HepG2 (cell line): Measurements from ENCODE around the gene FBXL4. TPM values are rescaled to one million over a fixed set of nuclear protein-coding genes. Genes with fewer than 3 reads are reported as not detected.

Experiments
- ATAC-seq: fragments of 200-7000 bp; cut with Tn5 transposase; 3 replicates; pipeline ENCODE4 v1.9.1; 2020; ENCODE audit warnings: mild to moderate bottlenecking, moderate library complexity
- Bru-seq: library from RNA; stranded (reverse); fragments of 400-500 nt; gene quantifications from one replicate; lab custom pipeline; 2021; lab: Mats Ljungman, UMichigan
- BruChase-seq, 2 experiments: library from RNA; stranded (reverse); fragments of 400-500 nt; gene quantifications; one replicate each; lab custom pipeline; 2021; lab: Mats Ljungman, UMichigan
- BruUV-seq: library from RNA; stranded (reverse); fragments of 400-500 nt; replicated peaks from 2 replicates; lab custom pipeline; 2021; lab: Mats Ljungman, UMichigan
- CTCF ChIA-PET: fragments of 300-600 bp; formaldehyde crosslinking; extraction: SDS; loops from one replicate; lab custom pipeline; 2021; ENCODE audit warnings: low total read pairs, inconsistent platforms, low intra/inter-chr PET ratio; lab: Yijun Ruan, JAX
- POLR2A ChIA-PET: fragments of 350-600 bp; sonication (Branson Sonifier 250); formaldehyde crosslinking; loops from one replicate; lab custom pipeline; 2020; ENCODE audit warnings: antibody characterized with exemption, inconsistent platforms; lab: Yijun Ruan, JAX
- DNase-seq: peaks from one replicate; pipeline ENCODE4 v3.0.0-alpha.2; 2015; ENCODE audit warnings: low spot score
- FAIRE-seq: peaks from 3 replicates; lab custom pipeline; 2011; peaks lifted over from hg19 to GRCh38; lab: Jason Lieb, UNC
- H2AFZ ChIP-seq: one replicate; pipeline ENCODE4 v1.6.1; 2011; ENCODE audit warnings: low read length, inconsistent platforms
- H3K27ac ChIP-seq: fragments of 300-600 bp; 3 replicates; pipeline ENCODE4 v1.8.0; 2011; ENCODE audit warnings: mixed run types, mild to moderate bottlenecking, mixed read lengths, low read length, inconsistent platforms; ENCODE audit not compliant: insufficient read depth; ENCODE audit errors: extremely low read length
- H3K27me3 ChIP-seq, 2 experiments: fragments of 200-600 bp in 1 of 2; 2 replicates in 1 of 2; 3 replicates in 1 of 2; pipeline versions ENCODE4 v1.6.0 to v1.8.0; 2011; ENCODE audit warnings: low read length in 2 of 2, mild to moderate bottlenecking in 2 of 2, moderate library complexity in 2 of 2, inconsistent platforms in 1 of 2; ENCODE audit not compliant: insufficient read depth in 2 of 2, control insufficient read depth in 1 of 2
- H3K36me3 ChIP-seq, 2 experiments: fragments of 200-600 bp in 1 of 2; replicated peaks in 1 of 2; 2 replicates in 1 of 2; 3 replicates in 1 of 2; pipeline versions ENCODE4 v1.5.1 to v1.8.0; 2011; ENCODE audit warnings: low read length in 2 of 2, inconsistent platforms in 1 of 2; ENCODE audit not compliant: insufficient read depth in 2 of 2, control insufficient read depth in 1 of 2
- H3K4me1 ChIP-seq: 2 replicates; pipeline ENCODE4 v1.5.1; 2012; ENCODE audit warnings: low read length, inconsistent platforms; ENCODE audit not compliant: insufficient read depth
- H3K4me2 ChIP-seq: 2 replicates; pipeline ENCODE4 v1.6.0; 2011; ENCODE audit warnings: low read depth, low read length, inconsistent platforms
- H3K4me3 ChIP-seq, 3 experiments: fragments of 200-600 bp in 1 of 3; sonication (generic), shearing (Covaris generic) in 1 of 3; replicated peaks in 1 of 3; 2 replicates each; pipeline ENCODE4 v1.5.1; 2011 to 2016; ENCODE audit warnings: low read length in 3 of 3, inconsistent platforms in 2 of 3, low read depth in 2 of 3, mild to moderate bottlenecking in 2 of 3, control low read depth in 1 of 3, mixed read lengths in 1 of 3; ENCODE audit not compliant: insufficient read depth in 1 of 3
- H3K79me2 ChIP-seq: one replicate; pipeline ENCODE4 v1.6.1; 2011; ENCODE audit warnings: low read length, inconsistent platforms; ENCODE audit not compliant: insufficient read depth
- H3K9ac ChIP-seq: 2 replicates; pipeline ENCODE4 v1.6.0; 2011; ENCODE audit warnings: mild to moderate bottlenecking, low read depth, low read length, inconsistent platforms; ENCODE audit not compliant: insufficient read depth
- H3K9me3 ChIP-seq: 2 replicates; pipeline ENCODE4 v1.5.1; 2012; ENCODE audit warnings: mild to moderate bottlenecking, low read length
- H4K20me1 ChIP-seq: 2 replicates; pipeline ENCODE4 v1.6.0; 2011; ENCODE audit warnings: inconsistent platforms, mild to moderate bottlenecking, low read length, moderate library complexity; ENCODE audit not compliant: insufficient read depth
- E2F1 ChIP-seq: sonication (generic); formaldehyde crosslinking; IDR thresholded peaks from 2 replicates; pipeline ENCODE4 v1.5.0; 2020; ENCODE audit warnings: missing genetic modification reagents
- FOXA1 ChIP-seq, 2 experiments: fragments of 450-650 bp in 1 of 2; sonication (generic) in 1 of 2; formaldehyde crosslinking in 1 of 2; IDR thresholded peaks; 2 replicates each; pipeline versions ENCODE4 v1.4.0 to v1.6.1; 2016 to 2020; ENCODE audit warnings: missing genetic modification reagents in 1 of 2
- FOXK2 ChIP-seq: fragments of 450-650 bp; IDR thresholded peaks from 2 replicates; pipeline ENCODE4 v1.6.1; 2016
- HDAC2 ChIP-seq: sonication (generic); formaldehyde crosslinking; IDR thresholded peaks from 2 replicates; pipeline ENCODE4 v1.4.0; 2020; ENCODE audit warnings: missing genetic modification reagents
- MXD4 ChIP-seq: IDR thresholded peaks from 2 replicates; pipeline ENCODE4 v1.6.1; 2016; ENCODE audit warnings: mild to moderate bottlenecking, missing biosample characterization, missing genetic modification reagents
- PHF8 ChIP-seq: sonication (generic); formaldehyde crosslinking; IDR thresholded peaks from 2 replicates; pipeline ENCODE4 v1.5.0; 2020; ENCODE audit warnings: missing genetic modification reagents
- REXO4 ChIP-seq: sonication (generic); formaldehyde crosslinking; IDR thresholded peaks from 2 replicates; pipeline ENCODE4 v1.8.0; 2022; ENCODE audit warnings: missing genetic modification reagents, mild to moderate bottlenecking, borderline replicate concordance
- SNAI1 ChIP-seq: sonication (generic); formaldehyde crosslinking; IDR thresholded peaks from 2 replicates; pipeline ENCODE4 v1.5.0; 2020; ENCODE audit warnings: mild to moderate bottlenecking, missing genetic modification reagents, borderline replicate concordance
- ZBTB7A ChIP-seq: sonication (generic); formaldehyde crosslinking; IDR thresholded peaks from 2 replicates; pipeline ENCODE4 v1.8.0; 2022; ENCODE audit warnings: mild to moderate bottlenecking, missing genetic modification reagents
- ZFYVE20 ChIP-seq: sonication (generic); formaldehyde crosslinking; IDR thresholded peaks from 2 replicates; pipeline ENCODE4 v1.8.0; 2023; ENCODE audit warnings: low read depth, mild to moderate bottlenecking, moderate library complexity, missing genetic modification reagents, borderline replicate concordance
- ZNF496 ChIP-seq: sonication (generic); formaldehyde crosslinking; IDR thresholded peaks from 2 replicates; pipeline ENCODE4 v1.8.1; 2023; ENCODE audit warnings: mild to moderate bottlenecking, moderate library complexity, missing genetic modification reagents; ENCODE audit not compliant: insufficient replicate concordance
- ZNF580 ChIP-seq: IDR thresholded peaks from 2 replicates; pipeline ENCODE4 v1.6.1; 2016; ENCODE audit warnings: low read depth, borderline replicate concordance
- ZNF615 ChIP-seq: sonication (generic); formaldehyde crosslinking; IDR thresholded peaks from 2 replicates; pipeline ENCODE4 v1.5.0; 2020; ENCODE audit warnings: mild to moderate bottlenecking, missing genetic modification reagents, borderline replicate concordance
- ZNF746 ChIP-seq: sonication (generic); formaldehyde crosslinking; IDR thresholded peaks from 2 replicates; pipeline ENCODE4 v1.8.0; 2022; ENCODE audit warnings: mild to moderate bottlenecking, missing genetic modification reagents
- ZNF766 ChIP-seq: sonication (generic); formaldehyde crosslinking; IDR thresholded peaks from 2 replicates; pipeline ENCODE4 v1.5.0; 2020; ENCODE audit warnings: missing genetic modification reagents, borderline replicate concordance
- WGBS: methylation state at CpG from one replicate; pipeline ENCODE4 v1.1.6; 2017; ENCODE audit warnings: low lambda C conversion rate; 5-methylcytosine and 5-hydroxymethylcytosine counted together
- in situ Hi-C: cut with HindIII; loops from 2 replicates; pipeline ENCODE4 v1.10.0; 2017; ENCODE audit warnings: low pct_unique_long_range_greater_than_20kb; ENCODE audit not compliant: extremely low pct_ligation_motif_present
- intact Hi-C: fragments of 100-400 bp; cut with micrococcal nuclease; formaldehyde crosslinking; loops from one replicate; pipeline ENCODE4 v1.10.0; 2022; ENCODE audit not compliant: unreplicated experiment
- long read RNA-seq, 2 experiments: library from RNA in 1 of 2; library from polyadenylated mRNA in 1 of 2; stranded (forward) in 1 of 2; unstranded in 1 of 2; transcript quantifications; one replicate each; pipeline ENCODE4 v2.0.0, GENCODE V29; 2019 to 2022
- polyA minus RNA-seq, 3 experiments: library from RNA; depleted of rRNA, polyadenylated mRNA; stranded (reverse); fragments of >200 nt; gene quantifications; 2 replicates each; pipeline ENCODE4 v1.2.3, GENCODE V29; 2011; ENCODE audit warnings: low replicate concordance in 1 of 3
- polyA plus RNA-seq, 8 experiments: library from polyadenylated mRNA; depleted of rRNA in 3 of 8; stranded (reverse) in 7 of 8; unstranded in 1 of 8; fragments of >200 nt; fragmentation: Illumina TruSeq in 4 of 8; extraction: Trizol in 4 of 8; gene quantifications; 2 replicates each; pipeline versions ENCODE4 v1.2.1 to v1.2.3, GENCODE V29; 2011 to 2016; ENCODE audit warnings: low read depth in 4 of 8, missing spikeins in 1 of 8, mixed read lengths in 1 of 8; ENCODE audit not compliant: insufficient read depth in 1 of 8
- total RNA-seq, 5 experiments: library from RNA; depleted of rRNA; stranded (reverse); fragments of >200 nt; fragmentation: Illumina TruSeq; extraction: Trizol; gene quantifications; 2 replicates each; pipeline ENCODE4 v1.2.3, GENCODE V29; 2016; ENCODE audit warnings: low read depth in 1 of 5

Gene FBXL4
- total RNA-seq (2016; rRNA removed; fragmentation: Illumina TruSeq; extraction: Trizol) (13.2 and 16.2 TPM in 2 replicates), polyA plus RNA-seq (2011; rRNA removed) (16.2 and 17.6 TPM in 2 replicates), polyA minus RNA-seq (2011; rRNA and poly(A)+ RNA removed; ENCODE audit: low replicate concordance) (20.1 and 23.1 TPM in 2 replicates), Bru-seq, nascent RNA (percentile 89 among the genes with signal in this experiment), BruChase-seq, experiment 1, labeled RNA remaining after a 6-hour chase (percentile 73 among the genes with signal in this experiment), BruChase-seq, experiment 2, labeled RNA remaining after a 2-hour chase (percentile 85 among the genes with signal in this experiment)
- total RNA-seq (2016; cell fraction: cytosol; rRNA removed; fragmentation: Illumina TruSeq; extraction: Trizol; ENCODE audit: low read depth): 7.9 and 9.3 TPM in 2 replicates
- 12.6 and 15.6 TPM in 2 replicates for total RNA-seq (2016; cell fraction: insoluble cytoplasmic fraction; rRNA removed; fragmentation: Illumina TruSeq; extraction: Trizol)
- 13.1 and 13.7 TPM in 2 replicates for total RNA-seq (2016; cell fraction: membrane; rRNA removed; fragmentation: Illumina TruSeq; extraction: Trizol)
- total RNA-seq (2016; cell fraction: nucleus; rRNA removed; fragmentation: Illumina TruSeq; extraction: Trizol): 14.1 and 14.7 TPM in 2 replicates
- polyA plus RNA-seq (2011; cell fraction: cytosol; rRNA removed): 8.0 and 14.2 TPM in 2 replicates
- 7.3 and 8.9 TPM in 2 replicates for polyA plus RNA-seq (2011; cell fraction: nucleus; rRNA removed)
- polyA plus RNA-seq (2012): 11.9 and 12.5 TPM in 2 replicates
- 1.4 and 1.6 TPM in 2 replicates for polyA plus RNA-seq (2016; cell fraction: cytosol; fragmentation: Illumina TruSeq; extraction: Trizol; ENCODE audit: low read depth)
- 8.5 and 9.9 TPM in 2 replicates for polyA plus RNA-seq (2016; cell fraction: insoluble cytoplasmic fraction; fragmentation: Illumina TruSeq; extraction: Trizol; ENCODE audit: low read depth)
- polyA plus RNA-seq (2016; cell fraction: membrane; fragmentation: Illumina TruSeq; extraction: Trizol; ENCODE audit: low read depth): 3.5 and 3.8 TPM in 2 replicates
- 9.5 and 10.0 TPM in 2 replicates for polyA plus RNA-seq (2016; cell fraction: nucleus; fragmentation: Illumina TruSeq; extraction: Trizol; ENCODE audit: insufficient read depth, low read depth)
- 11.8 and 13.8 TPM in 2 replicates for polyA minus RNA-seq (2011; cell fraction: cytosol; rRNA and poly(A)+ RNA removed)
- 32.3 and 35.8 TPM in 2 replicates for polyA minus RNA-seq (2011; cell fraction: nucleus; rRNA and poly(A)+ RNA removed)
- long read RNA-seq, experiment 1, full-length matches to known transcripts: 9 of 21 reads
- long read RNA-seq, experiment 1, partial matches to known transcripts: 3 of 21 reads
- long read RNA-seq, experiment 1, other reads (novel, unspliced or antisense): 9 of 21 reads
- long read RNA-seq, experiment 2, full-length matches to known transcripts: 2 of 17 reads
- long read RNA-seq, experiment 2, partial matches to known transcripts: 6 of 17 reads
- long read RNA-seq, experiment 2, other reads (novel, unspliced or antisense): 9 of 17 reads

GRCh38 chr6:98947411-98948292 is at the start of gene FBXL4:
Gene FBXL4, minus strand, starts transcription at chr6:98947946. Its CDS starts 20,958 bp downstream, at chr6:98926988.
- Histone ChIP-seq H3K79me2 (peaks cover 45% of the 10 kb centered on the region), H3K36me3 (no peaks in the 10 kb centered on the region), H3K9me3 (peaks cover 2% of the 10 kb centered on the region; the same call in 1 of the 2 replicates), H3K27me3 (no peaks in the 10 kb centered on the region; a peak in 2 of 5 replicates), H3K9ac (peak within 1 kb of the TSS; percentile 78), H3K4me1 (peaks cover 32% of the 10 kb centered on the region), H2AFZ (peak within 1 kb of the TSS; percentile 90), H4K20me1 (peaks cover 25% of the 10 kb centered on the region), H3K27ac (peak within 1 kb of the TSS; percentile 89), H3K4me3 (peak within 1 kb of the TSS; percentile 87 to 90 (median 87)), H3K4me2 (peak within 1 kb of the TSS; percentile 81)
- CTCF ChIA-PET: no interaction called here
- intact Hi-C loops (loop anchor here (5.0 kb wide), 2 partner anchors 50 to 475 kb away; no protein-coding TSS in a partner anchor), in situ Hi-C loops (no loop called here)
- POLR2A ChIA-PET: interaction anchor here (0.7 to 1.4 kb wide), 5 partner anchors 9 to 114 kb away, joined by 3 to 6 read pairs (median 5); partner anchors contain the start of gene POU3F2
- no TSS peak for BruUV-seq
- DNase-seq: peak; percentile 87
- peak; percentile 76 for FAIRE-seq
- peak; percentile 94 for ATAC-seq
- 2% methylated on average over 13 of the region's 93 CpGs for WGBS
- TF ChIP-seq REXO4 (0 out of 2 replicates have a peak, but pooled peaks have one; percentile 45), ZFYVE20 (no peak), PHF8 (CRISPR knock-in tag) (peak; percentile 92), ZNF746 (CRISPR knock-in tag) (0 out of 2 replicates have a peak, but pooled peaks have one; percentile 44), FOXK2 (peak; percentile 57; the same call in 1 of the 2 replicates), ZBTB7A (CRISPR knock-in tag) (peak; percentile 42; the same call in 1 of the 2 replicates), FOXA1 (IDR thresholded peaks at IDR 0.05) (no peak), FOXA1 (CRISPR knock-in tag; IDR thresholded peaks at IDR 0.05) (peak; percentile 86), ZNF496 (no peak), ZNF766 (CRISPR knock-in tag) (peak; percentile 75; the same call in 1 of the 2 replicates), SNAI1 (CRISPR knock-in tag) (no peak), E2F1 (CRISPR knock-in tag) (peak; percentile 70; the same call in 1 of the 2 replicates), ZNF615 (CRISPR knock-in tag) (no peak), HDAC2 (CRISPR knock-in tag) (no peak), MXD4 (CRISPR knock-in tag) (0 out of 2 replicates have a peak, but pooled peaks have one; percentile 38), ZNF580 (CRISPR knock-in tag) (peak; percentile 30; the same call in 1 of the 2 replicates)
